Measurements from ENCODE around the gene PXN.
"Not testable (repeated sequence)": the region's sequence is repeated elsewhere in the genome, so short reads cannot be mapped to it uniquely, and the experiment has no call there.

PXN gene

GRCh38 chr12:120263748-120264085 is 1.8 kb downstream of the PXN start:
- in situ Hi-C loops (cut with MboI; ENCODE audit: low pct_unique_long_range_greater_than_20kb, low sequenced_read_pairs), result no loop called here
- no peak for DNase-seq

- no peak for DNase-seq
- in situ Hi-C loops (cut with MboI; ENCODE audit: low pct_unique_long_range_greater_than_20kb, low sequenced_read_pairs), result no loop called here
Observed at GRCh38 chr12:120262852-120263747, 2.4 kb downstream of the PXN start.

DNA sequence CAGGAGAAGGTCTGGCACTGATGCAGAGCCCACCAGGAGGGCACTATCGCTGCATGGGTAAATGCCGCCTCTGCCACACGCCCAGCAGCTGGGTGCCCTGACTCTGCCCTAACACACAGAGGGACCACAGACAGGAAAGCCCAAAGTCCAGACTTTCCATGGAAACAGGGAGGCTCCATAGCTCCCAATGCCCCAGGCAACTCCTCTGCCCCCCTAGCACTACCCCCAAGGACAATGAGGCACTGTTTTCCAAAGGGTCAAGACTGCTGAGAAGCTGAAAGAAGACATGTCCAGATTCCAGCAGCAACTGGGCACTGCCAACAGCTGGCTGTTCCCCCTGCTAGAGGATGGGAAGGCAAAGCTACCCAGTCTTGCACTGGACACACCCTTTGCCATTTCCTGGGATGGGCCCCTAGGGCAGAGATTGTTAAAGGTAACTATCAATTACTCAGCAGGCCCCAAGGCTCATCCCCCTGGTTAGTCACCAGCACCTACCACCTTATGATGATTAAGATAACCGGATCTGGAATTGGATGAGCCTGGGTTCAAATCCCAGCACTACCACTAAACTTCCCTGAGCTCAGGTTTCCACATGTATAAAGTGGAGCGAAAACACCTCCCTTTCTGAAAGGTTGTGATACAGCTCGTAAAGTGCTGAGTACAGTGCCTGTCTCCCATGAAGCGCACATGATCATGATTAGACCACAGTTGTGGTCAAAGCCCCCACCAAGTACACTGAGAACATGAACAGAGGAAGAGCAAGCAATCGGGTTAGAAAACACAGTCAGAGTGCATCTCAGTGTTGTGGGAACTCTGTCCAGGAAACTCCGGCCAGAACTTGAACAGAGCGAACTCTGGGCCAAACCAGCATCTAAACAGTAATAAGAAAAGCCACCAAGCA is 3.3 kb downstream of the PXN start:
- in situ Hi-C loops (cut with MboI; ENCODE audit: low pct_unique_long_range_greater_than_20kb, low sequenced_read_pairs), result no loop called here
- peak; percentile 39 for DNase-seq

- no peak for DNase-seq
- in situ Hi-C loops (cut with MboI; ENCODE audit: low pct_unique_long_range_greater_than_20kb, low sequenced_read_pairs), result no loop called here
Observed at GRCh38 chr12:120260607-120261006, 4.9 kb downstream of the PXN start.

- no peak for DNase-seq
- in situ Hi-C loops (cut with MboI; ENCODE audit: low pct_unique_long_range_greater_than_20kb, low sequenced_read_pairs), result no loop called here
Observed at GRCh38 chr12:120259418-120260202, 5.9 kb downstream of the PXN start.

DNA sequence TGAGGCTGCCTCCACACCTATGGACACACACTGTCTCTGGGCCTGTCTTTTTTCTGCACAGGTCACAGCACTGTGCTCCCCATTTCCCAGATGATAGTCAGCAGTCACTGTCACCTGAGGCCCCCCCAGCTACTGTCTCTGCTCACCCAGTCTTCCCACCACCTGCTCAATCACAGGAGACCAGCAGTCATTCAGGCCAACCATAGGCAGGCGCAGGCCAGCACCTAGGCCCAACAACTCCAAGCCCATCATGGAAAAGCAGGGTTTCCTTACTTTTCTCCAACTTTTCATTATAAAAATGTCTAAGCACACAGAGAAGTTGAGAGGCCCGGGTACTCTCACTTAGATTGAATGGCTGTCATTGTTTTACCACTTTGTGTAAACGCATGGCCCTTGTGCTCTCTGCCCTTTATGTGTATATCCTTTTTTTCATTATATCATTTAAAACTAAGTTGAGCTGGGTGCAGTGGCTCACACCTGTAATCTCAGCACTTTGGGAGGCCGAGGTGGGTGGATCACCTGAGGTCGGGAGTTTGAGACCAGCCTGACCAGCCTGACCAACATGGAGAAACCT is 7.1 kb downstream of the PXN start:
- DNase-seq, result no peak
- in situ Hi-C loops (cut with MboI; ENCODE audit: low pct_unique_long_range_greater_than_20kb, low sequenced_read_pairs), result no loop called here

DNA sequence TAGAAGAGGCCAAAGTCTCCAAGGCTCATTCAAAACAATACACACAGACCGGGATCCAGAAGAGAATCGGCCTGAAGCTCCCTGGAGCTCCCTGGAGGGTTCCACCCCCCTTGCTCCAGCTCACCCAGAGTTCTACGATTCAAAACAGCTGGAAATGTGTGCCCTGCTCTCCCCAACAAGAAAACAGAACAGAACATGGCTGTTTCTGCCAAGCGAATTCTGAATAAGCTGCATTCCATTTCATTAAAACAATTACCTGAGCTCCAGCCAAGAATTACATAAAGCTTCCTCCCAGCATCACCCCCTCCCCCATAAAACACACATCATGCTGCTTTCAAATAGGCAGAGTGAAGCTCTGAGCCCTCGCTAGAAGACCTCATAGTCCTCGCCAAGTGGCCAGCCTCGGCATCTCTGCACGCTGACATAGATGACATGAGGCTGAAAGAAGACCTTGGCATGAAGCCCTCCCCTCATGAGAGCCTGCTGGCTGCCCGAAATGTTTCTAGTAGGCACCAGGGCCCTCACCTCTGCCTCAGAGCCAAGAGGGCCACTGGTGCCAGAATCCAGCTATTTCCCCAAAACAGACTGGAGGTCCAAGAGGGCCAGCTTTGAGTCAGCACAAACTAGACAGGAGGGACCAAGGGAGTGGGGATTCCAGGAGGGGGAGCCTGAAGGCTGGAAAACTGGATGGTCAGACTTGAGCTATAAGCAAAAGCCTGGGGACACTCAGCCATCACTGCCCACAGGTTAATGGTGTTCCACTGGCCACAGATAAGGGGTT is 8.3 kb downstream of the PXN start:
- no peak for DNase-seq
- in situ Hi-C loops (cut with MboI; ENCODE audit: low pct_unique_long_range_greater_than_20kb, low sequenced_read_pairs), result no loop called here

GRCh38 chr12:120254809-120255208 is 10.7 kb downstream of the PXN start:
- in situ Hi-C loops (cut with MboI; ENCODE audit: low pct_unique_long_range_greater_than_20kb, low sequenced_read_pairs), result no loop called here
- DNase-seq, result no peak

GRCh38 chr12:120253313-120253712 is 12.2 kb downstream of the PXN start:
- in situ Hi-C loops (cut with MboI; ENCODE audit: low pct_unique_long_range_greater_than_20kb, low sequenced_read_pairs); DNase-seq: not testable (repeated sequence)

GRCh38 chr12:120252071-120252906 is 13.2 kb downstream of the PXN start:
- in situ Hi-C loops (cut with MboI; ENCODE audit: low pct_unique_long_range_greater_than_20kb, low sequenced_read_pairs), result no loop called here
- peak; percentile 66 for DNase-seq

DNA sequence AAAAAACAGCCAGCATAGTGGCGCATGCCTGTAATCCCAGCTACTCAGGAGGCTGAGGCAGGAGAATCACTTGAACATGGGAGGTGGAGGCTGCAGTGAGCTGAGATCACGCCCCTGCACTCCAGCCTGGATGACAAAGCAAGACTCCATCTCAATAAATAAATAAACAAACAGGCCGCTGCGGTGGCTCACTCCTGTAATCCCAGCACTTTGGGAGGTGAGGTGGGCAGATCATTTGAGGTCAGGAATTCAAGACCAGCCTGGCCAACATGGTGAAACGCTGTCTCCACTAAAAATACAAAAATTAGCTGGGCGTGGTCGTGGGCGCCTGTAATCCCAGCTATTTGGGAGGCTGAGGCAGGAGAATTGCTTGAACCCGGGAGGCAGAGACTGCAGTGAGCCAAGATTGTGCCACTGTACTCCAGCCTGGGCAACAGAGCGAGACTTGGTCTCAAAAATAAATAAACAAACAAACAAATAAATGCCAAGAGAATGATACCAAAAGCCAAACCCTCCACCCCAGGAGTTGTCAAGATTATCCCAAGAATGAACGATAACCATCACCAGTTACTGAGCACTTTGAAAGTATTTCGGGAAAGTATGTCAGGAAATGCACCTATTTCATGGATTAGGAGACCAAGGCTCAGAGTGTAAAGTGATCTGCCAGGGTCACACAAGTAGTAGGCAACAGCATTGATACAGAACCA is 14.0 kb downstream of the PXN start:
- in situ Hi-C loops (cut with MboI; ENCODE audit: low pct_unique_long_range_greater_than_20kb, low sequenced_read_pairs); DNase-seq: not testable (repeated sequence)

- in situ Hi-C loops (cut with MboI; ENCODE audit: low pct_unique_long_range_greater_than_20kb, low sequenced_read_pairs), result no loop called here
- DNase-seq, result peak; percentile 32
Observed at GRCh38 chr12:120249875-120250795, 15.4 kb downstream of the PXN start.

DNA sequence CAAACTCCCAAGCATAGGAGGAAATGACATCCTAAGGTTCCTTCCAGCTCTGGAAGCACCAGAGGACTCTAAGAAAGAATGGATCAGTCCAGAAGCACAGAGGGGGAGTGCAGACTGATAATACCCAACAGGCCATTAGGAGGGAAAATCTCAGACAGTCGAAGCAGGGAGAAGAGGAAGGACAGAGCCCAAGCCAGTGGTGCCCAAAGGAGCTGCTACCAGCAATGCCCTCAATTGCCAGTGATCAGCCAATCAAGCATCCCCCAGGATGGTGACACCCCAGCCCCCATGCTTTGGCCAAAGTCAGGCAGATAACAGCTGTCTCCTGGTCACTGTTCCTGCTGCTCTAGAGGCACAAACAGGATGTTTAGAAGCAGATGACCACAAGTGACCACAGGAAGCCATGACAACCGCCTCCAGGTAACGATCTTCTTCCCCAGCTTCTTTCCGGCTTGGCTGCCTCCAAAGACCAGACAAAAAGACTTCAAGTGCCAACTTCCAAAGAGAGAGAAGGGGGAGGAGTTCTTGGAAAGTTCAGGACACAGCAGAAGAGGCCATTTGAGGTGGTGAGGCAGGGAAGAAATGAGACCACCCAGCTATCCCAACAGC is 16.2 kb downstream of the PXN start:
- in situ Hi-C loops (cut with MboI; ENCODE audit: low pct_unique_long_range_greater_than_20kb, low sequenced_read_pairs), result no loop called here
- DNase-seq, result no peak

GRCh38 chr12:120247621-120248030 is 17.9 kb downstream of the PXN start:
- DNase-seq, result no peak
- in situ Hi-C loops (cut with MboI; ENCODE audit: low pct_unique_long_range_greater_than_20kb, low sequenced_read_pairs), result no loop called here

DNA sequence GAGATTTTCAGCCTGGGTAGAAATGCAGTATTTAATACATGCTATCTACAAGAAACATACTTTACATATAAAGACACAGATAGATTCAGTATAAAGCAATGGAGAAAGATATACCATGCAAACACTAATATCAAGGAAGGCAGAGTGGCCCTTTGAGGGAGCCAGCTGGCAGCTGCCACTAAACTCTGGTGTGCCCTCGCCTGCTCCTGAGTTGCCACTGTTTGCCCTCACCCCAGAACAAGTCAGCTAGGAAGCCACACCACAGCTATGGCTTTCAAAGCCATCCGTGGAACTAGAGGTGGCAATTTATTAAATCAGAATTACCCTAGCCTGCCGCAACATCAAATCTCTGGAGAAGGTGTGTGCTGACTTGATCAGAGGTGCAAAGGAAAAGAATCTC is 18.3 kb downstream of the PXN start:
- no peak for DNase-seq
- in situ Hi-C loops (cut with MboI; ENCODE audit: low pct_unique_long_range_greater_than_20kb, low sequenced_read_pairs), result no loop called here

DNA sequence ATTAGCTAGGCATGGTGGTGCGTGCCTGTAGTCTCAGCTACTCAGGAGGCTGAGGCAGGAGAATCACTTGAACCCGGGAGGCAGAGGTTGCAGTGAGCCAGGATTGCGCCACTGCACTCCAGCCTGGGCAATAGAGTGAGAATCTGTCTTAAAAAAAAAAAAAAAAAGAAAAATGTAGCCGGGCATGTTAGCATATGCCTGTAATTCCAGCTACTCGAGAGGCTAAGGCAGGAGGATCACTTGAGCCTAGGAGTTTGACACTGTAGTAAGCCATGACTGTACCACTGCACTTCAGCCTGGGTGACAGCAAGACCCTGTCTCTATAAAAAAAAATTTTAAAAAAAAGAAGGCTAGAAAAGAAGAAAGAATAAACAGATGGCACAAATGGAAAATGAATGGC is 18.8 kb downstream of the PXN start:
- DNase-seq; in situ Hi-C loops (cut with MboI; ENCODE audit: low pct_unique_long_range_greater_than_20kb, low sequenced_read_pairs): not testable (repeated sequence)
